NCI-H128 (cell line): ENCODE results near the gene ZNF436.
A peak's percentile ranks its signal among the peaks of the same experiment; 100 is the strongest.

Source experiments
- DNase-seq: peaks from one replicate; lab custom pipeline; 2025; ENCODE audit not compliant: unreplicated experiment; lab: John Stamatoyannopoulos, UW

The ZNF436 gene

DNA sequence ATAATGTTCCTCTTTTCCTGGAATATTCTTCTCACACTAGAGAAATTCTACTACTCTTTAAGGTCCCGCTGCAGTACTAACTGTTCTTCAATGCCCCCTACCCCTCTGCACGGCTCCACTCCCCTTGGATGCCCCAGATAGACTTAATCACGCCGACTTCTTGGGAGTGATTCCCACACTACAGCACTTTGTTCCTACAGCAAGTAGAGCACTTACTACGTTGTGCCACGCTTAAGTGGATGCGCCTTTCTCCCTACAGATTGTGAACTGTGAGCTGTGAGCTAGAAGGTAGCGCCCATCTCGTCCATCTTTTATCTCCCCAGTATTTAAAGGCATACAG lies 2.2 kb downstream of the ZNF436 start:
- DNase-seq: no peak

DNA sequence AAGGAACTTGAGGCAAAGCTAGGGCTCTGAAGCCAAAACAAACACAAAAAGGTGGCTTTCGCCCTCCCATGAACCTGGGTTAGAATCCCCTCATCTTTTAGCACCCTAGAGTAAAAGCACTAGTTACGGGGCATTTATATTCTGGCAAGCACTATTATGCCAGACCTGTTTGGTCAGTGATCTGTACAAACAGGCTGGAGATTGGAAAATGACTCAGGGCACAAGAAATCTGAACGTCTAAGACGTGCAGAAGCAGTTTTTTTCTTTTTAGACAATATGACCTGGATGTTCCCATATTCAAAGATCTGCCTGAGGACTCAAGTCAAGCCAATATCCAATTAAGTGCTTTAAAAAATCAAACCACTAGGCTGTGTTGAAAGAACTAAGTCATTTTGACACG lies 3.0 kb downstream of the ZNF436 start:
- no peak for DNase-seq

- no peak for DNase-seq
These were observed 3.5 kb downstream of the ZNF436 start for GRCh38 chr1:23366146-23366545.

DNA sequence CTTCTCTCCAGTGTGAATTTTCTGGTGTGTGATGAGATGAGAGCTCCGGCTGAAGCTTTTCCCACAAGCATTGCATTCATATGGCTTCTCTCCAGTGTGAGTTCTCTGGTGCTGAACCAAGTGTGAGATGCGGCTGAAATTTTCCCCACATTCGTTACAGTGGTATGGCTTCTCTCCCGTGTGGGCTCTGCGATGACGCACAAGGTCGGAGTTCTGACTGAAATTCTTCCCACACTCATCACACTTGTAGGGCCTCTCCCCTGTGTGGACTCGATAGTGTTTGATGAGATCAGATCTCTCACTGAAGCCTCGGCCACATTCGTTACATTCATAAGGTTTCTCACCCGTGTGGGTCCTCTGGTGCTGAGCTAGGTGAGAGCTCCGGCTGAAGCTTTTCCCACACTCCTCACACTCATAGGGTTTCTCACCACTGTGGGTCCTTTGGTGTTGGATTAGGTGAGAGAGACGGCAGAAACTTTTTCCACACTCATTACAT lies 7.4 kb downstream of the ZNF436 start:
- no peak for DNase-seq

DNA sequence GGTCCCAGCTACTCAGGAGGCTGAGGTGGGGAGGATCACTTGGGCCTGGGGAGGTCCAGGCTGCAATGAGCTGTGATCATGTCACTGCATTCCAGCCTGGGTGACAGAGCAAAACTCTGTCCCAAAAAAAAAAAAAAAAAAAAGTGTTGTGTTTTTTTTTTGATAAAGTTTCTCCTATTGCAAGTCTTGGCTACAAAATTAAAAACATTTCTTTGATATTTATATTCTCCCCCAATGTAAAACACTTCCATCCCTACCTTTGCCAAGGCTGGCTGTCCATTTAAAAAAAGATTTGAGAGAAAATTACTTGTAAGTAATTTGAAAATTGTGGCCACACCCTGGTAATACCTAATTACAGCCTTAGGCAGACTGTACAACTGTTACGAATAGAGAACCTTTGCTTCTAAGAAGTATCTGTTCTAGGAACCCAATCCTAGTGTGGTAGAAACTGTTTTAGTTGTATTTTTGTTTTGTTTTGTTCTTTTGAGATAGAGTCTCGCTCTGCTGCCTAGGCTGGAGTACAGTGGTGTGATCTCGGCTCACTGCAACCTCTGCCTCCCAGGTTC lies 11.2 kb downstream of the ZNF436 start:
- DNase-seq: no peak

- DNase-seq: no peak
These were observed 12.3 kb downstream of the ZNF436 start for GRCh38 chr1:23357138-23357908.

- DNase-seq: no peak
These were observed 13.0 kb downstream of the ZNF436 start for GRCh38 chr1:23356471-23357137.

DNA sequence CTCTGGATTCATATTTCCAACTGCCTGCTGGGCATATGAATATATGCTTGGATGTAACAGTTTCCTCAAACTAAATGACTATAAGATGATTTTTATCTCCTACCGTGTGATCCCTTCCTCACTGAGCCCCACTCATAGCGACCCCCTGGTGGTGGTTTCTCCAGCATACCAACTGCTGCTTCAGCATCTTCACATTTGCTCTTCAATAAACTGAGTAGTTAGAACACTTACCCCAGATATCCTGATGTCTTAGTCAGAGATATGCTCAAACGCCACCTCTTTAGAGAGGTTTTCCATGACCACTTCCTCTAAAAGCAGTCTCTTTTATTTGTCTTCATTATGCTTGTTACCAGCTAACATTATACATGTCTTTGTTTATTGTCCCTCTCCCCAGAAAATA lies 15.4 kb downstream of the ZNF436 start:
- no peak for DNase-seq

GRCh38 chr1:23352096-23352695 lies 17.4 kb downstream of the ZNF436 start:
- no peak for DNase-seq

GRCh38 chr1:23345920-23346319 lies 23.7 kb downstream of the ZNF436 start:
- no peak for DNase-seq

DNA sequence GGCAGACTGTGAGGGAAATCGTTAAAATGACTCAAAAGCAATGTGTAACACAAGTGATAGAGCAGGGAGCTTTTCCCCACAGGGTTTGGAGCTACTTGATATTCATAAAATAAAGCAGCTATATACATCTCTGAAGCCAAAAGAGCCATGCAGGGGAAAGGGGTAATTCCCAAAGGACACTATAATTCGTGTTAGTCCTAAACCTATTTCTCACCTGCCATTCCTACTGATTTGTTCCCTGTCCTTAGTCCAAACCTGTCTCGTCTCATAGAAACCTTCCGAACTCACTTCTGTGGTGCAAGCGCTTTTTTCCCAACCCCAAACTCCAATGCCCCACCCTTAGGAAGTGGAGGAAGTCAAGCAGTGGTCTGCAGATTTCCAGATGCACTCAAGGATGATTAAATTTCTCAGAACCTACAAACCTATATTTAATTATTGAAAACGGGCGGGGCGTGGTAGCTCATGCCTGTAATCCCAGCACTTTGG lies 24.6 kb downstream of the ZNF436 start:
- no peak for DNase-seq

- DNase-seq: peak; percentile 100
These were observed 25.3 kb downstream of the ZNF436 start, which contains the start of gene HNRNPR for GRCh38 chr1:23344111-23344986. TSS of gene HNRNPR (minus strand) at chr1:23344284. CDS start at chr1:23341008, 3,276 bp downstream.

DNA sequence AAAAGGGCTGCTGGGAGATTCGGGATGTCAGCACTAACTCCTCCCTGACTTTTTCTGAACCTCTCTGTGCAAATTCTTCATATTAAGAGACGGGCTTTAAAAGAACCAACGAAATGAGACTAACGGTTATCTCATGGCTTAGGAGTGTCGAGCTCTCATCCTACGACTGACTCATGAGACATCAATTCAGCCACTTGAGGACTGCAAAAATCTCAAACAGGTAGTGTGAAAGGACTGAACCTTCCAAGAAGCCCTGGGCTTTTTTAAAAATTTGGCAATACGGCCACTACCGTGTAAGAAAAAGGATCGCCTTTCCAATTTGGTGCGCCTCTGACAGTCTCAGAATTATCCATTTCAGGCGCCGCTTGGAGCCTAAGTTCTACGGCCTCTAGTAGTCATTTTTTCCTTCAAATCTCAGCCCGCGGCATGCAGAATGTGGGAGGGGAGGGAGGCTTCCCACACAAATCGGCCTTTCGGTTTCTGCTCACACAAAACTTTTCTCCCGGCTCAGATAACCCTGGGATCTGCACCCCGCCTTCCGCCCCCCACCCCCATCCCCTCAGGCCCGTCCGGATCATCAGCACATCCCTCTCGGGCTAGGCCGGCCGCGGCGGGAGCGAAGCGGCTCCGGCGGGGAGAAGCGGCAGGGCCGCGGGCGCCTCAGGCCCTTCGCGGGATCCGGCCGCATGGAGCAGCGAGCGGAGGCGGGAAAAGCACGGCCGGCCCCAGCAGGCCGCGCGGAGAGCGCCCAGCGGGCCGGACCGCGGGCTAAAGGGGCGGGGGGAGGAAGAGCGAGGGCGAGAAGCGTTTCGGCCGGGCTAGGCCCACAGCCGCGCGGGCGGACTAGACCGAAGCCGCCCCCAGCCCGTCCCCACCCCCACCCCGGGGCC lies 26.2 kb downstream of the ZNF436 start:
- DNase-seq: no peak

DNA sequence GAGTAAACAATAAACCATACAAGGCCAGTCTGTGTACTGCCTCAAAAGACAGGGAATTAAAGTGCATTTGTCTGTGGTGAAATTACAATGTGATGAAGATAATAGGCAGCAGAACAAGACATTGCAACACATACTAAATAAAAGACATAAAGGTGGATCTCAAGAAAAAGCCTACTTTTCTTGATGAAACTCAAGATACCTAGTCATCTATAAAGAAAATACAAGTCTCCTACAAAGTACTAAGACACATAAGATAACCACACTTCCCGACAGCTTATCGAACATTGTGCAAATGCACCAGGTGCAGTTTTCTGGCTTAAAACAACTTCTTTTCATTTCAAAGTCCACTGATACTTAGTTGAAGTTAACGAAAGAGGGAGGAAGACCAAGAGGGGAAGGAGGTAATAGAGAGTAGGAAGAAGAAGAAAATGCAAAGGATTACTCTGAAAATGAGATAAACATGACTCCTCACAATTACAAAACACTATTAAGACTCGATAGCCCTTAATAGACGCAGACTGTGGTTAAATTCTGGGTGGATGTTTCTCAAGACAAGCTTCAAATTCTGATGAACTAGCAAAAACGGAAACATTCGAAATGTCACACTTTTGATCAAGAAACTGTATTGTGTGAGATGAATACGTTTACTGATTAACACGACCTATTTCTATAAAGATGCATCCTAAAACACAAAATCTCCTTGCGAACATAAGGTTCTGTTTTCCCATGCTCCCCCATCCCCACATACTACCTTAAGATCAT lies 27.5 kb downstream of the ZNF436 start:
- no peak for DNase-seq

DNA sequence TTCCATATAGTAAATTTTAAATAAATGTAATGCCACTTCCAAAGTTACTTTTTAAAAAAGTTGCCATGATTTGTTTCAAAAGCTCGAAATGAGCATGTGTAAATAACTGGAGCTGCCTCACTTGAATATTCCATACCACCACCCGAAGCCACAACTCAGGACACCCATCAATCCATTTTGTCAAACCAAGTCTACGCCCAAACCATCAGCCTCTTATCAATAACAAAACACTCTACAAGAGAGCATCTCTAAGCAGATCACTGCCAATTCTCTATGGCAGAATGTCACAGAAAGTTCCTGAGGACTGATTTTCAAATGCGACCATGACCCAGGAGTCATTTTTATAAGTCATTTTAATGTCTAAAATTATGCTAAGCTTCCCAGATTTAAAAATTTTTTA lies 30.0 kb downstream of the ZNF436 start:
- DNase-seq: no peak

- no peak for DNase-seq
These were observed 31.8 kb downstream of the ZNF436 start for GRCh38 chr1:23337869-23338268.

- no peak for DNase-seq
These were observed 37.9 kb downstream of the ZNF436 start for GRCh38 chr1:23331713-23332112.

DNA sequence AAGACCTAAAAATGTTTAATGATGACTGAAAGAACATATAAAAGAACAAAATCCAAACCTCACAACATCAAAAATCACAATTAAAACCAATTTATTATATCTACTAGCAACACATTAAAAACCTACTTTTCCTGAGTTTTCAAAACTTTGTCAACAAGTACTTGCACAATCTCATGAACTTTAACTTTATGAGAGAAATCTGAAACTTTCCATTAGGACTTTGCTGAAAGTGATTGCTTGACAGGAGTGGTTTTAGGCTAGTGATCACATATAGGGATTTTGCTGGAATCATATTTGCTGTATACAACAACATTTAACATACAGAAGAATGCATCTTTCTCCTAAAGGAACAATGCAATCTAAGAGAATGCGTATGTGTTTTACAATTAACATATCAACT lies 38.8 kb downstream of the ZNF436 start:
- no peak for DNase-seq

- DNase-seq: no peak
These were observed 44.2 kb downstream of the ZNF436 start for GRCh38 chr1:23325393-23325792.
